WTC11 (cell line): ENCODE data around the gene ARPC5. TPM values are rescaled to one million over a fixed set of nuclear protein-coding genes. Genes with fewer than 3 reads are reported as not detected.

Source experiments
- ATAC-seq: fragments of 200-7000 bp; cut with Tn5 transposase; 2 replicates; pipeline ENCODE4 v1.10.0; 2021; ENCODE audit warnings: mild to moderate bottlenecking, moderate library complexity
- CTCF ChIA-PET: fragments of 300-600 bp; sonication (Branson Sonifier 250); formaldehyde crosslinking; loops from one replicate; lab custom pipeline; 2021; ENCODE audit warnings: antibody characterized with exemption; lab: Charles Lee
- POLR2A ChIA-PET: fragments of 350-600 bp; sonication (Branson Sonifier 250); formaldehyde crosslinking; loops from one replicate; lab custom pipeline; 2021; ENCODE audit warnings: antibody characterized with exemption; lab: Charles Lee
- DNase-seq: peaks from one replicate; pipeline ENCODE4 v3.0.0; 2021; ENCODE audit warnings: low spot score
- H3K27ac Mint-ChIP-seq: 2 replicates; pipeline ENCODE4 v1.8.0; 2021; ENCODE audit warnings: mixed read lengths
- H3K27me3 Mint-ChIP-seq: 2 replicates; pipeline ENCODE4 v1.8.0; 2021; ENCODE audit warnings: low read depth, mild to moderate bottlenecking, moderate library complexity, mixed read lengths
- H3K36me3 Mint-ChIP-seq: 2 replicates; pipeline ENCODE4 v1.8.0; 2021; ENCODE audit warnings: mixed read lengths
- H3K4me1 Mint-ChIP-seq: 2 replicates; pipeline ENCODE4 v1.8.0; 2022; ENCODE audit warnings: mixed read lengths
- H3K4me3 Mint-ChIP-seq: 2 replicates; pipeline ENCODE4 v1.8.0; 2021; ENCODE audit warnings: mild to moderate bottlenecking, moderate library complexity, mixed read lengths
- H3K9me3 Mint-ChIP-seq: 2 replicates; pipeline ENCODE4 v1.8.0; 2021; ENCODE audit warnings: mixed read lengths
- ATF1 ChIP-seq: sonication (generic); formaldehyde crosslinking; IDR thresholded peaks from 2 replicates; pipeline ENCODE4 v1.8.1; 2023; ENCODE audit warnings: mild to moderate bottlenecking, moderate library complexity, missing genetic modification reagents
- ATF6 ChIP-seq: sonication (generic); formaldehyde crosslinking; IDR thresholded peaks from 2 replicates; pipeline ENCODE4 v1.8.1; 2023; ENCODE audit warnings: mild to moderate bottlenecking, missing genetic modification reagents
- CREM ChIP-seq: sonication (generic); formaldehyde crosslinking; IDR thresholded peaks from 2 replicates; pipeline ENCODE4 v1.8.1; 2022; ENCODE audit warnings: mild to moderate bottlenecking, missing genetic modification reagents, moderate library complexity
- E2F5 ChIP-seq: sonication (generic); formaldehyde crosslinking; IDR thresholded peaks from 2 replicates; pipeline ENCODE4 v1.8.1; 2022; ENCODE audit warnings: mild to moderate bottlenecking, moderate library complexity, missing genetic modification reagents
- EMX1 ChIP-seq: fragments of 250-450 bp; sonication (Bioruptor Pico); IDR thresholded peaks from 2 replicates; pipeline ENCODE4 v1.8.0; 2021; ENCODE audit warnings: mild to moderate bottlenecking
- ETV6 ChIP-seq: sonication (generic); formaldehyde crosslinking; IDR thresholded peaks from 2 replicates; pipeline ENCODE4 v1.8.1; 2022; ENCODE audit warnings: mild to moderate bottlenecking, missing genetic modification reagents
- GABPB1 ChIP-seq: sonication (generic); formaldehyde crosslinking; IDR thresholded peaks from 2 replicates; pipeline ENCODE4 v1.8.1; 2023; ENCODE audit warnings: mild to moderate bottlenecking, missing genetic modification reagents
- GRHL2 ChIP-seq: fragments of 250-450 bp; sonication (Bioruptor Pico); IDR thresholded peaks from 2 replicates; pipeline ENCODE4 v1.8.0; 2022; ENCODE audit warnings: mild to moderate bottlenecking, moderate library complexity; ENCODE audit not compliant: insufficient replicate concordance, severe bottlenecking
- MLX ChIP-seq: sonication (generic); formaldehyde crosslinking; IDR thresholded peaks from 2 replicates; pipeline ENCODE4 v1.8.1; 2023; ENCODE audit warnings: mild to moderate bottlenecking, missing genetic modification reagents, moderate library complexity
- SMAD3 ChIP-seq: sonication (generic); formaldehyde crosslinking; IDR thresholded peaks from 2 replicates; pipeline ENCODE4 v1.8.0; 2022; ENCODE audit warnings: missing genetic modification reagents, mild to moderate bottlenecking, borderline replicate concordance
- SMAD4 ChIP-seq: sonication (generic); formaldehyde crosslinking; IDR thresholded peaks from 2 replicates; pipeline ENCODE4 v1.8.0; 2022; ENCODE audit warnings: mild to moderate bottlenecking, missing genetic modification reagents
- TEAD4 ChIP-seq: sonication (generic); formaldehyde crosslinking; IDR thresholded peaks from 2 replicates; pipeline ENCODE4 v1.8.0; 2022; ENCODE audit warnings: mild to moderate bottlenecking, missing genetic modification reagents
- ZBTB43 ChIP-seq: sonication (generic); formaldehyde crosslinking; IDR thresholded peaks from 2 replicates; pipeline ENCODE4 v1.8.1; 2023; ENCODE audit warnings: mild to moderate bottlenecking, missing genetic modification reagents
- ZNF121 ChIP-seq: sonication (generic); formaldehyde crosslinking; IDR thresholded peaks from 2 replicates; pipeline ENCODE4 v1.8.0; 2023; ENCODE audit warnings: missing genetic modification reagents
- ZNF317 ChIP-seq: sonication (generic); formaldehyde crosslinking; IDR thresholded peaks from 2 replicates; pipeline ENCODE4 v1.8.1; 2023; ENCODE audit warnings: low read depth, mild to moderate bottlenecking, moderate library complexity, missing genetic modification reagents, borderline replicate concordance
- ZNF396 ChIP-seq: fragments of 250-450 bp; sonication (Bioruptor Pico); IDR thresholded peaks from 2 replicates; pipeline ENCODE4 v1.8.0; 2021; ENCODE audit warnings: mild to moderate bottlenecking, moderate library complexity, borderline replicate concordance
- ZNF416 ChIP-seq: fragments of 250-450 bp; sonication (Bioruptor Pico); IDR thresholded peaks from 2 replicates; pipeline ENCODE4 v1.9.0; 2021; ENCODE audit warnings: mild to moderate bottlenecking, inconsistent platforms
- ZNF423 ChIP-seq: fragments of 250-450 bp; sonication (Bioruptor Pico); IDR thresholded peaks from 2 replicates; pipeline ENCODE4 v2.1.2; 2022; ENCODE audit warnings: mild to moderate bottlenecking, moderate library complexity
- ZNF425 ChIP-seq: fragments of 250-450 bp; sonication (Bioruptor Pico); conservative IDR thresholded peaks from 2 replicates; pipeline ENCODE4 v1.9.0; 2021; ENCODE audit warnings: mild to moderate bottlenecking
- ZNF671 ChIP-seq: fragments of 250-450 bp; sonication (Bioruptor Pico); IDR thresholded peaks from 2 replicates; pipeline ENCODE4 v1.8.0; 2021; ENCODE audit warnings: mild to moderate bottlenecking
- total RNA-seq: library from RNA; stranded (reverse); gene quantifications from 3 replicates; pipeline ENCODE4 v1.2.3, GENCODE V29; 2021

ARPC5 gene
- total RNA-seq, 1 experiment from 2014 or later = 51.7 TPM

- POLR2A ChIA-PET = no interaction called here
- ATAC-seq (no peak), DNase-seq (no peak)
- Mint-ChIP-seq H3K4me1 (peaks cover 11% of the 10 kb centered on the region), H3K27ac (no peak overlapping the region), H3K27me3 (no peaks in the 10 kb centered on the region), H3K36me3 (no peaks in the 10 kb centered on the region), H3K4me3 (no peak overlapping the region), H3K9me3 (no peaks in the 10 kb centered on the region)
- TF ChIP-seq ZNF671 (no peak), CREM (CRISPR knock-in tag) (no peak), ZNF416 (CRISPR knock-in tag) (no peak), E2F5 (CRISPR knock-in tag) (no peak), SMAD3 (no peak), ZNF317 (no peak), GRHL2 (CRISPR knock-in tag) (no peak), ATF6 (CRISPR knock-in tag) (no peak), ZNF396 (CRISPR knock-in tag) (no peak), ZBTB43 (CRISPR knock-in tag) (no peak), EMX1 (CRISPR knock-in tag) (no peak), SMAD4 (no peak), ETV6 (CRISPR knock-in tag) (no peak)
- CTCF ChIA-PET = interaction anchor here (1.3 to 1.4 kb wide), 2 partner anchors 33 to 264 kb away, joined by 6 to 11 read pairs; no protein-coding TSS in a partner anchor
Measured at GRCh38 chr1:183651612-183652011, 16.0 kb upstream of the ARPC5 start.

GRCh38 chr1:183648042-183648441, 12.5 kb upstream of the ARPC5 start:
- ChIA-PET CTCF (interaction anchor here (0.9 to 2.4 kb wide), 2 partner anchors 37 to 268 kb away, joined by 3 to 7 read pairs; no protein-coding TSS in a partner anchor), POLR2A (no interaction called here)
- H3K27me3 Mint-ChIP-seq = no peaks in the 10 kb centered on the region
- H3K4me3 Mint-ChIP-seq = no peak overlapping the region
- no peak for ATAC-seq
- no peak overlapping the region for H3K27ac Mint-ChIP-seq
- H3K4me1 Mint-ChIP-seq = peaks cover 11% of the 10 kb centered on the region
- no peak for TF ChIP-seq ZNF423 (CRISPR knock-in tag)
- H3K9me3 Mint-ChIP-seq = no peaks in the 10 kb centered on the region
- DNase-seq = no peak
- no peaks in the 10 kb centered on the region for H3K36me3 Mint-ChIP-seq

- DNase-seq = no peak
- ChIA-PET POLR2A (no interaction called here), CTCF (interaction anchor here (0.6 to 2.4 kb wide), 4 partner anchors 8 to 331 kb away, joined by 3 to 7 read pairs (median 4); no protein-coding TSS in a partner anchor)
- H3K36me3 Mint-ChIP-seq = no peaks in the 10 kb centered on the region
- H3K27me3 Mint-ChIP-seq = no peaks in the 10 kb centered on the region
- no peak for ATAC-seq
- no peaks in the 10 kb centered on the region for H3K9me3 Mint-ChIP-seq
- TF ChIP-seq ETV6 (CRISPR knock-in tag) (no peak), CREM (CRISPR knock-in tag) (no peak), ZNF121 (CRISPR knock-in tag) (no peak), ATF1 (no peak), ZNF425 (CRISPR knock-in tag) (no peak), GABPB1 (CRISPR knock-in tag) (no peak), TEAD4 (CRISPR knock-in tag) (no peak), ZNF671 (no peak), MLX (no peak)
- peaks cover 8% of the 10 kb centered on the region for H3K4me1 Mint-ChIP-seq
- H3K27ac Mint-ChIP-seq = no peak overlapping the region
- H3K4me3 Mint-ChIP-seq = no peak overlapping the region
Measured at GRCh38 chr1:183646776-183647175, 11.2 kb upstream of the ARPC5 start.
